ENCODE measurements around the gene RABGAP1L. TPM values are rescaled to one million over a fixed set of nuclear protein-coding genes. Genes with fewer than 3 reads are reported as not detected.

Gene RABGAP1L
- total and polyA plus RNA-seq, 4 donors: 4.8 to 53.5 (median 18.8) TPM

DNA sequence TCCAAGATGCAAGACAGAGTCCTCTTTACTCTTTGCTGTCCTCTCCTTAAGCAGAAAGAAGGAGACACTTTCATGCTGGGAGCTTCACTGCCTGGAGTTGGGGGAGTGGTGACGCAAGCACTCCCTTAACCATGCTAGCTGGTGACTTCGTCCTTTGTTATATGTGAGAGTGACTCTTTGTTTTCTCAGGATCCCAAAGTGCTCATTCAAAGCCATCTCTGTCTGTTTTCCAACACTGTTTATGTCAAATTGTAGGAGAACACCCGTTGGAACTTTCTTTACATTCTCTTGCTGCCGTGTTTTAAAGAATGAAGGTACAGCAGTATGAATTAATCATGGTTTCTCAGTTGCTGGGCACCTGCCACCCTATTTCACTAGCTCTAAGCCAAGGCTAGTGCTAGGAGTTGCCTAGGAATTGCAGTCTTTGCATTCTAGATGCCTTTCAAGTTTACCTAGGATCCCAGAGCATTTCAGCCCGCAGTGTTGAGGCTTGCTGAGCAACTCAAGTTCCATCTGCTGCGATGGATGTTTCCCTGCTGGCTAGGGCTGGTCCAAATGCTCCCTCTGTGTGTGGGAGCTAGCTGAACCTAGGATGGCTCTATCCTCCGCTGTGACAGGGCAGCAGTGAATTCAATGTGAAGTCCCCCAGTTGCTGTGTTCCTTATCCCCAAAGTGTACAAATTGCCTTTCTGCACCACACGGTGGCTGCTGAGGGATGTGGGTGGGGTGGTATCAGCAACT, 205.8 kb downstream of the RABGAP1L start (continued):
- TF ChIP-seq GABPA (IDR thresholded peaks at IDR 0.05 in 1 of 2, conservative IDR thresholded peaks at IDR 0.05 in 1 of 2): no peak

DNA sequence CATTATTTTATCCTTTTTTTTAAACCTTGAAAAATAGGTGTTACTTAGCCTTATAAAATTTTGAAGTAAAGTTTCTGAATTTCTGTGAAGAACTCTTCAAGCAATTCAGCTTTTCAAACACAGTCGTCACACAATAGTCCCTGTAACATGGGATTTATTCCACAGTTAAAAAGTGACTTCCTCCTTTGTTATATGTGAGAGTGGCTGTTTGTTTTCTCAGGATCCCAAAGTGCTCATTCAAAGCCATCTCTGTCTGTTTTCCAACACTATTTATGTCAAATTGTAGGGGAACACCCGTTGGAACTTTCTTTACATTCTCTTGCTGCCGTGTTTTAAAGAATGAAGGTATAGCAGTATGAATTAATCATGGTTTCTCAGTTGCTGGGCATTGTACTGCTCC, 207.6 kb downstream of the RABGAP1L start:
- WGBS: 76% methylated on average over 3 of the region's 3 CpGs
- TF ChIP-seq HNF4A (conservative IDR thresholded peaks at IDR 0.05) (no peak), FOXA1 (IDR thresholded peaks at IDR 0.05) (no peak), YY1 (IDR thresholded peaks at IDR 0.05) (no peak), SP1 (IDR thresholded peaks at IDR 0.05) (no peak), RAD21 (IDR thresholded peaks at IDR 0.05) (no peak), NR2F2 (IDR thresholded peaks at IDR 0.05) (no peak), FOXA2 (IDR thresholded peaks at IDR 0.05) (no peak), GABPA (IDR thresholded peaks at IDR 0.05 in 1 of 2, conservative IDR thresholded peaks at IDR 0.05 in 1 of 2) (no peak)
- TF ChIP-seq, protein P1, sequence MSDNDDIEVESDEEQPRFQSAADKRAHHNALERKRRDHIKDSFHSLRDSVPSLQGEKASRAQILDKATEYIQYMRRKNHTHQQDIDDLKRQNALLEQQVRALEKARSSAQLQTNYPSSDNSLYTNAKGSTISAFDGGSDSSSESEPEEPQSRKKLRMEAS (IDR thresholded peaks at IDR 0.05): no peak
- DNase-seq (ENCODE audit: low spot score): no peak
- Histone ChIP-seq H3K4me1 (ENCODE audit: control insufficient read depth in 4 of 4, insufficient read depth in 4 of 4, low read length in 3 of 4) (no peaks in the 10 kb centered on the region), H3K4me3 (ENCODE audit: low read depth in 1 of 3, low read length in 3 of 3) (no peak overlapping the region), H3K9ac (ENCODE audit: low read depth in 1 of 2, low read length in 2 of 2) (no peak overlapping the region), H3K27ac (ENCODE audit: low read depth in 1 of 2, low read length in 2 of 2) (no peak overlapping the region), H3K36me3 (ENCODE audit: control insufficient read depth in 4 of 4, insufficient read depth in 3 of 4, low read depth in 1 of 4, low read length in 3 of 4) (no peaks in the 10 kb centered on the region), H3K27me3 (ENCODE audit: control insufficient read depth in 4 of 4, insufficient read depth in 4 of 4, low read length in 3 of 4) (no peaks in the 10 kb centered on the region), H3K9me3 (ENCODE audit: control insufficient read depth in 4 of 4, low read length in 3 of 4) (no peaks in the 10 kb centered on the region)

DNA sequence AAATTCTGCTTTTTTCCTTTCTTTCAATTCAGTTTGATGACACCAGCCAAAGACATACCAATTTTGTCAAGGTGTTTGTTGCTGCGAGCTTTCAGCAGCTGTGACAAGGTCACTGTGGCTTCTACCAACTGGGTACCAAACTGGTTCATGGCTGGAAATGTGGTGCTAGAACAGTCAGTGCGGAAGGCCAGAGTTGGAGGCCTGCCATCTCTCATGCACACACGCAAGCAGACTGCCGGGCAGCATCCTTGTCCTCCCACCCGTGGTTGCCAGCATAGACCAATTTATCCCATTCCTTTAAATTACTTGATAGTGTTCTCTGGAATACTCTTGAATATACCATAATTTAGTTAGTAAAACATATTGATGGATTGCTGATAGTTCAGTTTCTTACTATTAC, 208.6 kb downstream of the RABGAP1L start:
- DNase-seq (ENCODE audit: low spot score): no peak
- Histone ChIP-seq H3K4me1 (ENCODE audit: control insufficient read depth in 4 of 4, insufficient read depth in 4 of 4, low read length in 3 of 4) (no peaks in the 10 kb centered on the region), H3K9me3 (ENCODE audit: control insufficient read depth in 4 of 4, low read length in 3 of 4) (no peaks in the 10 kb centered on the region), H3K27ac (ENCODE audit: low read depth in 1 of 2, low read length in 2 of 2) (no peak overlapping the region), H3K4me3 (ENCODE audit: low read depth in 1 of 3, low read length in 3 of 3) (no peak overlapping the region), H3K9ac (ENCODE audit: low read depth in 1 of 2, low read length in 2 of 2) (no peak overlapping the region), H3K36me3 (ENCODE audit: control insufficient read depth in 4 of 4, insufficient read depth in 3 of 4, low read depth in 1 of 4, low read length in 3 of 4) (peaks cover 0 to 2% (median 0%) of the 10 kb centered on the region in 4 donors), H3K27me3 (ENCODE audit: control insufficient read depth in 4 of 4, insufficient read depth in 4 of 4, low read length in 3 of 4) (no peaks in the 10 kb centered on the region)
- TF ChIP-seq GABPA (IDR thresholded peaks at IDR 0.05 in 1 of 2, conservative IDR thresholded peaks at IDR 0.05 in 1 of 2) (no peak), NR2F2 (IDR thresholded peaks at IDR 0.05) (no peak), EGR1 (IDR thresholded peaks at IDR 0.05; ENCODE audit: low read depth in 2 of 2) (no peak), RAD21 (IDR thresholded peaks at IDR 0.05) (no peak), YY1 (IDR thresholded peaks at IDR 0.05) (no peak), HNF4A (conservative IDR thresholded peaks at IDR 0.05) (no peak)
- 97% methylated on average over 5 of the region's 5 CpGs for whole genome bisulfite sequencing

DNA sequence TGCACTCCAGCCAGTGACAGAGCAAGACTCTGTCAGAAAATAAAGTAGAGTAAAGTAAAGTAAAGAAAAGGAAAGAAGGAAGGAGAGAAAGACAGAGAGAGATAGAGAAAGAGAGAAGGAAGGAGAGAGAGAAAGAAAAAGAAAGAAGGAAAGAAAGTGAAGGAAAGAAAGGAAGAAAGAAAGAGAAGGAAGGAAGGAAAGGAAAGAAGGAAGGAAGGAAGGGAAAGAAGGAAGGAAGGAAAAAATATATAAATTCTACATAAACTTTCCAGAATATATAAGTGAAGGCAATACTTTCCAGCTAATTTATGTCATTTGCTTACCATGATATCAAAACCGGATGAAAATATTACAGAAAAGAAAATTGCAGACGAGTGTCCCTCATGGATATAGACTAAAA, 216.7 kb downstream of the RABGAP1L start:
- no peak for DNase-seq (ENCODE audit: low spot score)
- WGBS: over 99% methylated on average over 2 of the region's 2 CpGs
- no peak overlapping the region for H3K4me3 ChIP-seq (ENCODE audit: low read depth in 1 of 3, low read length in 3 of 3)
- H3K9ac ChIP-seq (ENCODE audit: low read depth in 1 of 2, low read length in 2 of 2): no peak overlapping the region
- no peaks in the 10 kb centered on the region for H3K27me3 ChIP-seq (ENCODE audit: control insufficient read depth in 4 of 4, insufficient read depth in 4 of 4, low read length in 3 of 4)
- TF ChIP-seq, protein P2, sequence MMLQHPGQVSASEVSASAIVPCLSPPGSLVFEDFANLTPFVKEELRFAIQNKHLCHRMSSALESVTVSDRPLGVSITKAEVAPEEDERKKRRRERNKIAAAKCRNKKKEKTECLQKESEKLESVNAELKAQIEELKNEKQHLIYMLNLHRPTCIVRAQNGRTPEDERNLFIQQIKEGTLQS (IDR thresholded peaks at IDR 0.05): no peak
- no peak for TF ChIP-seq FOXA1 (IDR thresholded peaks at IDR 0.05)
- TF ChIP-seq, protein P3, sequence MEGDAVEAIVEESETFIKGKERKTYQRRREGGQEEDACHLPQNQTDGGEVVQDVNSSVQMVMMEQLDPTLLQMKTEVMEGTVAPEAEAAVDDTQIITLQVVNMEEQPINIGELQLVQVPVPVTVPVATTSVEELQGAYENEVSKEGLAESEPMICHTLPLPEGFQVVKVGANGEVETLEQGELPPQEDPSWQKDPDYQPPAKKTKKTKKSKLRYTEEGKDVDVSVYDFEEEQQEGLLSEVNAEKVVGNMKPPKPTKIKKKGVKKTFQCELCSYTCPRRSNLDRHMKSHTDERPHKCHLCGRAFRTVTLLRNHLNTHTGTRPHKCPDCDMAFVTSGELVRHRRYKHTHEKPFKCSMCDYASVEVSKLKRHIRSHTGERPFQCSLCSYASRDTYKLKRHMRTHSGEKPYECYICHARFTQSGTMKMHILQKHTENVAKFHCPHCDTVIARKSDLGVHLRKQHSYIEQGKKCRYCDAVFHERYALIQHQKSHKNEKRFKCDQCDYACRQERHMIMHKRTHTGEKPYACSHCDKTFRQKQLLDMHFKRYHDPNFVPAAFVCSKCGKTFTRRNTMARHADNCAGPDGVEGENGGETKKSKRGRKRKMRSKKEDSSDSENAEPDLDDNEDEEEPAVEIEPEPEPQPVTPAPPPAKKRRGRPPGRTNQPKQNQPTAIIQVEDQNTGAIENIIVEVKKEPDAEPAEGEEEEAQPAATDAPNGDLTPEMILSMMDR (IDR thresholded peaks at IDR 0.05; ENCODE audit: low read depth, low read length, missing input control): no peak
- TF ChIP-seq, protein P4, sequence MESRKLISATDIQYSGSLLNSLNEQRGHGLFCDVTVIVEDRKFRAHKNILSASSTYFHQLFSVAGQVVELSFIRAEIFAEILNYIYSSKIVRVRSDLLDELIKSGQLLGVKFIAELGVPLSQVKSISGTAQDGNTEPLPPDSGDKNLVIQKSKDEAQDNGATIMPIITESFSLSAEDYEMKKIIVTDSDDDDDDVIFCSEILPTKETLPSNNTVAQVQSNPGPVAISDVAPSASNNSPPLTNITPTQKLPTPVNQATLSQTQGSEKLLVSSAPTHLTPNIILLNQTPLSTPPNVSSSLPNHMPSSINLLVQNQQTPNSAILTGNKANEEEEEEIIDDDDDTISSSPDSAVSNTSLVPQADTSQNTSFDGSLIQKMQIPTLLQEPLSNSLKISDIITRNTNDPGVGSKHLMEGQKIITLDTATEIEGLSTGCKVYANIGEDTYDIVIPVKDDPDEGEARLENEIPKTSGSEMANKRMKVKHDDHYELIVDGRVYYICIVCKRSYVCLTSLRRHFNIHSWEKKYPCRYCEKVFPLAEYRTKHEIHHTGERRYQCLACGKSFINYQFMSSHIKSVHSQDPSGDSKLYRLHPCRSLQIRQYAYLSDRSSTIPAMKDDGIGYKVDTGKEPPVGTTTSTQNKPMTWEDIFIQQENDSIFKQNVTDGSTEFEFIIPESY (IDR thresholded peaks at IDR 0.05): no peak
- TF ChIP-seq JUND (IDR thresholded peaks at IDR 0.05): no peak
- no peak for TF ChIP-seq HNF4G (IDR thresholded peaks at IDR 0.05)
- TF ChIP-seq RAD21 (IDR thresholded peaks at IDR 0.05): no peak
- no peak for TF ChIP-seq TAF1 (conservative IDR thresholded peaks at IDR 0.05)
- TF ChIP-seq YY1 (IDR thresholded peaks at IDR 0.05): no peak
- TF ChIP-seq NR2F2 (IDR thresholded peaks at IDR 0.05): no peak
- no peak for TF ChIP-seq EGR1 (IDR thresholded peaks at IDR 0.05; ENCODE audit: low read depth in 2 of 2)
- TF ChIP-seq FOXA2 (IDR thresholded peaks at IDR 0.05): no peak
- no peaks in the 10 kb centered on the region for H3K4me1 ChIP-seq (ENCODE audit: control insufficient read depth in 4 of 4, insufficient read depth in 4 of 4, low read length in 3 of 4)
- no peaks in the 10 kb centered on the region for H3K9me3 ChIP-seq (ENCODE audit: control insufficient read depth in 4 of 4, low read length in 3 of 4)
- no peak overlapping the region for H3K27ac ChIP-seq (ENCODE audit: low read depth in 1 of 2, low read length in 2 of 2)
- peaks cover 0 to 2% (median 0%) of the 10 kb centered on the region in 4 donors for H3K36me3 ChIP-seq (ENCODE audit: control insufficient read depth in 4 of 4, insufficient read depth in 3 of 4, low read depth in 1 of 4, low read length in 3 of 4)

Measured in liver (tissue), 9 donors.